K562 (cell line): ENCODE data around the gene RHNO1. TPM values are rescaled to one million over a fixed set of nuclear protein-coding genes. Genes with fewer than 3 reads are reported as not detected.

Experiments used
- ATAC-seq: fragments of 200-7000 bp; cut with Tn5 transposase; 3 replicates; pipeline ENCODE4 v1.9.1; 2020; ENCODE audit warnings: moderate library complexity
- BruUV-seq: library from RNA; stranded (reverse); fragments of 400-500 nt; replicated peaks from 2 replicates; lab custom pipeline; 2021; lab: Mats Ljungman, UMichigan
- CTCF ChIA-PET: fragments of 300-600 bp; formaldehyde crosslinking; extraction: SDS; loops from one replicate; lab custom pipeline; 2021; ENCODE audit warnings: low intra/inter-chr PET ratio; lab: Yijun Ruan, JAX
- POLR2A ChIA-PET: fragments of 300-600, 350-650 bp; sonication (Branson Sonifier 250); formaldehyde crosslinking; extraction: SDS; loops from one replicate; lab custom pipeline; 2021; ENCODE audit warnings: antibody characterized with exemption, inconsistent platforms; lab: Yijun Ruan, JAX
- DNase-seq, 4 experiments: peaks; one replicate each; pipeline versions ENCODE4 v3.0.0 to v3.0.0-alpha.2; 2011 to 2018; ENCODE audit warnings: low spot score in 3 of 4, mixed read lengths in 3 of 4; ENCODE audit errors: extremely low read depth in 1 of 4
- FAIRE-seq: peaks from 2 replicates; lab custom pipeline; 2011; peaks lifted over from hg19 to GRCh38; lab: Jason Lieb, UNC
- H2AFZ ChIP-seq: 2 replicates; pipeline ENCODE4 v1.6.0; 2011; ENCODE audit warnings: low read depth, low read length, control low read depth, inconsistent platforms
- H3K27ac ChIP-seq: fragments of 200-600 bp; 3 replicates; pipeline ENCODE4 v1.8.0; 2011; ENCODE audit warnings: low read depth, mild to moderate bottlenecking, control low read depth, inconsistent platforms, low read length, moderate library complexity, mixed read lengths; ENCODE audit errors: extremely low read depth
- H3K27me3 ChIP-seq, 2 experiments: fragments of 300-600 bp in 1 of 2; 2 replicates in 1 of 2; 3 replicates in 1 of 2; pipeline versions ENCODE4 v1.6.0 to v1.8.0; 2011; ENCODE audit warnings: inconsistent platforms in 2 of 2, low read length in 2 of 2, mild to moderate bottlenecking in 1 of 2, mixed read lengths in 1 of 2, moderate library complexity in 1 of 2; ENCODE audit not compliant: control insufficient read depth in 2 of 2, insufficient read depth in 2 of 2
- H3K36me3 ChIP-seq: fragments of 300-600 bp; 3 replicates; pipeline ENCODE4 v1.8.0; 2011; ENCODE audit warnings: mild to moderate bottlenecking, low read length, inconsistent platforms; ENCODE audit not compliant: control insufficient read depth, insufficient read depth
- H3K4me1 ChIP-seq, 2 experiments: fragments of 200-600 bp in 1 of 2; replicated peaks in 1 of 2; 2 replicates in 1 of 2; 3 replicates in 1 of 2; pipeline versions ENCODE4 v1.5.1 to v1.8.0; 2011; ENCODE audit warnings: inconsistent platforms in 2 of 2, low read length in 2 of 2, mild to moderate bottlenecking in 1 of 2, mixed read lengths in 1 of 2, moderate library complexity in 1 of 2; ENCODE audit not compliant: control insufficient read depth in 2 of 2, insufficient read depth in 2 of 2
- H3K4me2 ChIP-seq: 2 replicates; pipeline ENCODE4 v1.6.1; 2011; ENCODE audit warnings: low read length, control low read depth, inconsistent platforms, mixed read lengths; ENCODE audit not compliant: insufficient read depth
- H3K4me3 ChIP-seq: fragments of 200-600 bp; sonication (generic), shearing (Covaris generic); 2 replicates; pipeline ENCODE4 v1.5.1; 2016; ENCODE audit warnings: control low read depth, inconsistent platforms
- H3K79me2 ChIP-seq: fragments of 200-600 bp; 3 replicates; pipeline ENCODE4 v1.8.0; 2011; ENCODE audit warnings: low read length, inconsistent platforms; ENCODE audit not compliant: control insufficient read depth, insufficient read depth
- H3K9ac ChIP-seq, 2 experiments: 2 replicates each; pipeline versions ENCODE4 v1.6.0 to v1.6.1; 2011; ENCODE audit warnings: low read depth in 2 of 2, low read length in 2 of 2, control low read depth in 1 of 2, inconsistent platforms in 1 of 2, mild to moderate bottlenecking in 1 of 2, mixed read lengths in 1 of 2; ENCODE audit not compliant: insufficient read depth in 1 of 2
- H3K9me1 ChIP-seq: one replicate; pipeline ENCODE4 v1.6.0; 2011; ENCODE audit warnings: inconsistent platforms, mild to moderate bottlenecking, low read length, moderate library complexity; ENCODE audit not compliant: control insufficient read depth, insufficient read depth
- H3K9me3 ChIP-seq: replicated peaks from 2 replicates; pipeline ENCODE4 v1.5.1; 2011; ENCODE audit warnings: low read depth, low read length, inconsistent platforms; ENCODE audit not compliant: control insufficient read depth, insufficient read depth
- H4K20me1 ChIP-seq: replicated peaks from 2 replicates; pipeline ENCODE4 v1.6.1; 2011; ENCODE audit warnings: low read length, inconsistent platforms, mixed read lengths; ENCODE audit not compliant: control insufficient read depth, insufficient read depth
- ETV1 ChIP-seq: fragments of 450-650 bp; conservative IDR thresholded peaks from 2 replicates; pipeline ENCODE4 v1.6.1; 2016; ENCODE audit warnings: missing genetic modification characterization, control low read depth, low read depth, missing compliant biosample characterization
- HLTF ChIP-seq: fragments of 450-650 bp; IDR thresholded peaks from 2 replicates; pipeline ENCODE4 v1.6.1; 2016
- MCM3 ChIP-seq: fragments of 450-650 bp; IDR thresholded peaks from 2 replicates; pipeline ENCODE4 v1.6.1; 2016
- NR1H2 ChIP-seq: sonication (generic); formaldehyde crosslinking; IDR thresholded peaks from 2 replicates; pipeline ENCODE4 v1.4.0; 2020; ENCODE audit warnings: mild to moderate bottlenecking, missing genetic modification reagents
- RFX1 ChIP-seq: fragments of 450-650 bp; IDR thresholded peaks from 2 replicates; pipeline ENCODE4 v1.6.1; 2016; ENCODE audit warnings: mild to moderate bottlenecking, moderate library complexity
- SRSF7 ChIP-seq: fragments of 200-400 bp; formaldehyde crosslinking; optimal IDR thresholded peaks from 2 replicates; pipeline ENCODE3; 2017; ENCODE audit warnings: mild to moderate bottlenecking, low read depth, low read length
- TOE1 ChIP-seq, 2 experiments: fragments of 450-650 bp in 1 of 2; sonication (generic) in 1 of 2; formaldehyde crosslinking in 1 of 2; IDR thresholded peaks; 2 replicates each; pipeline versions ENCODE4 v1.7.1 to v1.8.0; 2016 to 2022; ENCODE audit warnings: borderline replicate concordance in 2 of 2, mild to moderate bottlenecking in 2 of 2, antibody characterized with exemption in 1 of 2, inconsistent platforms in 1 of 2, low read depth in 1 of 2, missing genetic modification reagents in 1 of 2, moderate library complexity in 1 of 2
- ZNF133 ChIP-seq: fragments of 250-450 bp; sonication (Bioruptor Pico); IDR thresholded peaks from 2 replicates; pipeline ENCODE4 v1.4.0; 2020; ENCODE audit warnings: mild to moderate bottlenecking
- ZNF175 ChIP-seq: fragments of 200-800 bp; sonication (Bioruptor generic); IDR thresholded peaks from 2 replicates; pipeline ENCODE4 v1.6.1; 2016; ENCODE audit warnings: low read depth, mild to moderate bottlenecking, missing genetic modification characterization, missing compliant biosample characterization
- ZNF311 ChIP-seq: fragments of 250-450 bp; sonication (Bioruptor Pico); IDR thresholded peaks from 2 replicates; pipeline ENCODE4 v1.4.0; 2020; ENCODE audit warnings: mild to moderate bottlenecking, moderate library complexity
- WGBS: fragments of 100-300 bp; shearing (Covaris generic); methylation state at CpG from one replicate; pipeline ENCODE4 v1.1.6; 2016; ENCODE audit warnings: low coverage, mixed read lengths; ENCODE audit not compliant: insufficient coverage; ENCODE audit errors: missing lambda C conversion rate; 5-methylcytosine and 5-hydroxymethylcytosine counted together
- in situ Hi-C: fragments of 300-500 bp; cut with MboI; formaldehyde crosslinking; loops from 4 replicates; pipeline ENCODE4 v1.15.0; 2018; ENCODE audit warnings: inconsistent platforms, mixed read lengths
- intact Hi-C: fragments of 100-400 bp; cut with micrococcal nuclease; formaldehyde crosslinking; loops from 2 replicates; pipeline ENCODE4 v1.14.2; 2022
- polyA plus RNA-seq, 8 experiments: library from polyadenylated mRNA; depleted of rRNA in 4 of 8; stranded (reverse) in 5 of 8; unstranded in 3 of 8; fragments of >200 nt; fragmentation: Nextera tagmentation in 2 of 8; fragmentation: Illumina TruSeq in 1 of 8; extraction: Ambion mirVana in 2 of 8; extraction: Trizol in 1 of 8; gene quantifications; 2 replicates each; pipeline versions ENCODE4 v1.2.1 to v1.2.3, GENCODE V29; 2011 to 2014; ENCODE audit warnings: inconsistent platforms in 1 of 8, missing spikeins in 1 of 8
- total RNA-seq, 7 experiments: library from RNA; depleted of rRNA in 6 of 7; stranded (reverse); fragments of >200 nt in 6 of 7; fragmentation: Illumina TruSeq in 2 of 7; extraction: Trizol in 2 of 7; gene quantifications; 2 replicates each; pipeline versions ENCODE4 v1.2.1 to v1.2.3, GENCODE V29; 2011 to 2021; ENCODE audit warnings: low replicate concordance in 1 of 7
- TF ChIP-seq, protein P1 (sequence below): fragments of 450-650 bp; formaldehyde crosslinking; IDR thresholded peaks from 2 replicates; pipeline ENCODE4 v1.4.0; 2022; ENCODE audit warnings: missing genetic modification characterization
- TF ChIP-seq, protein P2 (sequence below): sonication (generic); formaldehyde crosslinking; IDR thresholded peaks from 2 replicates; pipeline ENCODE4 v1.8.1; 2023; ENCODE audit warnings: mild to moderate bottlenecking, missing genetic modification reagents

Gene RHNO1
- total and polyA plus RNA-seq, 9 of the 15 experiments (the other 6 are each of a cell fraction or from before 2014, with no cell fraction given), result 20.8 to 62.7 (median 28.8) TPM

DNA sequence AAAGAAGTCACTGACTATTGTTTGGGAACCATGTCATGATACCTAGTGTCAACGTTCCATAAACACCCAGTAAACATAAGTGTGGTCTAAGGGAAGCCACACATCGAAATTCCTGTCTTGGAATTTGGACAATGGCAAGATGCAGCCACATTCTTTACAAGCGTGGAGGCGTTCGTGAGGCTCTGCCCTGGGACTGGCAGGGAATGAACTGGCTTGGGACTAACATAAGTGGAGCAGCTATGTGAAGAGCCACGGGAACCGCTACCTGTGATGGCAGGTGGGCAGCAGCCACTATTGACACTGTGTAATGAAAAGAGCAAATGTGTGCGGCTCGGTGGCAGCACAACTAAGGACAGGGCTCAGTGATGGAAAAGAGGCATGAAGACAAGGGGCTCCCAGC lies 32.2 kb upstream of the RHNO1 start:
- POLR2A ChIA-PET, result interaction anchor here (0.5 kb wide), 1 partner anchor 10 kb away, joined by 3 read pairs; no protein-coding TSS in a partner anchor
- TF ChIP-seq ETV1 (tag) (no peak), ZNF311 (CRISPR knock-in tag) (no peak), HLTF (no peak), SRSF7 (no peak), NR1H2 (CRISPR knock-in tag) (no peak), ZNF175 (CRISPR knock-in tag) (no peak), TOE1 (IDR thresholded peaks at IDR 0.05; ENCODE audit: borderline replicate concordance) (no peak), TOE1 (CRISPR knock-in tag; IDR thresholded peaks at IDR 0.05; ENCODE audit: borderline replicate concordance, low read depth) (no peak), ZNF133 (CRISPR knock-in tag) (no peak), RFX1 (no peak), MCM3 (no peak)
- TF ChIP-seq, protein P1, sequence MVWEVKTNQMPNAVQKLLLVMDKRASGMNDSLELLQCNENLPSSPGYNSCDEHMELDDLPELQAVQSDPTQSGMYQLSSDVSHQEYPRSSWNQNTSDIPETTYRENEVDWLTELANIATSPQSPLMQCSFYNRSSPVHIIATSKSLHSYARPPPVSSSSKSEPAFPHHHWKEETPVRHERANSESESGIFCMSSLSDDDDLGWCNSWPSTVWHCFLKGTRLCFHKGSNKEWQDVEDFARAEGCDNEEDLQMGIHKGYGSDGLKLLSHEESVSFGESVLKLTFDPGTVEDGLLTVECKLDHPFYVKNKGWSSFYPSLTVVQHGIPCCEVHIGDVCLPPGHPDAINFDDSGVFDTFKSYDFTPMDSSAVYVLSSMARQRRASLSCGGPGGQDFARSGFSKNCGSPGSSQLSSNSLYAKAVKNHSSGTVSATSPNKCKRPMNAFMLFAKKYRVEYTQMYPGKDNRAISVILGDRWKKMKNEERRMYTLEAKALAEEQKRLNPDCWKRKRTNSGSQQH (CRISPR knock-in tag), result no peak
- TF ChIP-seq, protein P2, sequence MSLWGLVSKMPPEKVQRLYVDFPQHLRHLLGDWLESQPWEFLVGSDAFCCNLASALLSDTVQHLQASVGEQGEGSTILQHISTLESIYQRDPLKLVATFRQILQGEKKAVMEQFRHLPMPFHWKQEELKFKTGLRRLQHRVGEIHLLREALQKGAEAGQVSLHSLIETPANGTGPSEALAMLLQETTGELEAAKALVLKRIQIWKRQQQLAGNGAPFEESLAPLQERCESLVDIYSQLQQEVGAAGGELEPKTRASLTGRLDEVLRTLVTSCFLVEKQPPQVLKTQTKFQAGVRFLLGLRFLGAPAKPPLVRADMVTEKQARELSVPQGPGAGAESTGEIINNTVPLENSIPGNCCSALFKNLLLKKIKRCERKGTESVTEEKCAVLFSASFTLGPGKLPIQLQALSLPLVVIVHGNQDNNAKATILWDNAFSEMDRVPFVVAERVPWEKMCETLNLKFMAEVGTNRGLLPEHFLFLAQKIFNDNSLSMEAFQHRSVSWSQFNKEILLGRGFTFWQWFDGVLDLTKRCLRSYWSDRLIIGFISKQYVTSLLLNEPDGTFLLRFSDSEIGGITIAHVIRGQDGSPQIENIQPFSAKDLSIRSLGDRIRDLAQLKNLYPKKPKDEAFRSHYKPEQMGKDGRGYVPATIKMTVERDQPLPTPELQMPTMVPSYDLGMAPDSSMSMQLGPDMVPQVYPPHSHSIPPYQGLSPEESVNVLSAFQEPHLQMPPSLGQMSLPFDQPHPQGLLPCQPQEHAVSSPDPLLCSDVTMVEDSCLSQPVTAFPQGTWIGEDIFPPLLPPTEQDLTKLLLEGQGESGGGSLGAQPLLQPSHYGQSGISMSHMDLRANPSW (CRISPR knock-in tag), result no peak
- TF ChIP-seq, all 486 proteins: peak for 0
- Histone ChIP-seq H4K20me1 (no peaks in the 10 kb centered on the region), H3K4me1 (peaks cover 8% of the 10 kb centered on the region in 2 experiments; a peak in 4 of 5 replicates), H3K79me2 (no peaks in the 10 kb centered on the region), H3K4me3 (no peak overlapping the region), H3K9ac (peak overlapping the region in 1 of 2 experiments; percentile 74; a peak in 1 of 4 replicates), H3K27ac (no peak overlapping the region; the same call in 2 of the 3 replicates), H3K9me3 (no peaks in the 10 kb centered on the region), H3K36me3 (no peaks in the 10 kb centered on the region), H3K27me3 (no peaks in the 10 kb centered on the region), H2AFZ (peak overlapping the region; percentile 68; the same call in 1 of the 2 replicates), H3K9me1 (no peaks in the 10 kb centered on the region), H3K4me2 (no peak overlapping the region)
- BruUV-seq, result no TSS peak
- no peak for DNase-seq
- WGBS, result 72% methylated on average over 9 of the region's 9 CpGs
- in situ Hi-C loops (loop anchor here (5.0 kb wide), 1 partner anchor 193 kb away; no protein-coding TSS in a partner anchor), intact Hi-C loops (no loop called here)
- no peak for FAIRE-seq
- CTCF ChIA-PET, result interaction anchor here (0.8 kb wide), 1 partner anchor 191 kb away, joined by 3 read pairs; no protein-coding TSS in a partner anchor
- ATAC-seq, result no peak
